Measurements from ENCODE around the gene INPP1. TPM values are rescaled to one million over a fixed set of nuclear protein-coding genes. Genes with fewer than 3 reads are reported as not detected.
"Not testable (repeated sequence)": the region's sequence is repeated elsewhere in the genome, so short reads cannot be mapped to it uniquely, and the experiment has no call there.

Gene INPP1
- total RNA-seq, 1 donor from 2014 or later, result 27.6 TPM

GRCh38 chr2:190333395-190333794, 10.0 kb upstream of the INPP1 start:
- DNase-seq (ENCODE audit: low spot score), result no peak

GRCh38 chr2:190333928-190334327, 9.5 kb upstream of the INPP1 start:
- no peak for DNase-seq (ENCODE audit: low spot score)

GRCh38 chr2:190334479-190335224, 8.7 kb upstream of the INPP1 start:
- no peak for DNase-seq (ENCODE audit: low spot score)

GRCh38 chr2:190335225-190335559, 8.2 kb upstream of the INPP1 start:
- DNase-seq (ENCODE audit: low spot score), result no peak

- DNase-seq (ENCODE audit: low spot score), result not testable (repeated sequence)
Observed at GRCh38 chr2:190335584-190335983, 7.8 kb upstream of the INPP1 start.

GRCh38 chr2:190336420-190336819, 7.0 kb upstream of the INPP1 start:
- DNase-seq (ENCODE audit: low spot score), result no peak

- DNase-seq (ENCODE audit: low spot score), result no peak
Observed at GRCh38 chr2:190338453-190338852, 4.9 kb upstream of the INPP1 start.

GRCh38 chr2:190339394-190339793, 4.0 kb upstream of the INPP1 start:
- DNase-seq (ENCODE audit: low spot score), result no peak

GRCh38 chr2:190340369-190340768, 3.0 kb upstream of the INPP1 start:
- DNase-seq (ENCODE audit: low spot score), result no peak

GRCh38 chr2:190342611-190343010, 778 bp upstream of the INPP1 start:
- no peak for DNase-seq (ENCODE audit: low spot score)

- no peak for DNase-seq (ENCODE audit: low spot score)
Observed at GRCh38 chr2:190343089-190343535, 277 bp upstream of the INPP1 start.

- DNase-seq (ENCODE audit: low spot score), result no peak
Observed at GRCh38 chr2:190344276-190344827, 963 bp downstream of the INPP1 start.

- DNase-seq (ENCODE audit: low spot score), result no peak
Observed at GRCh38 chr2:190350371-190350770, 7.0 kb downstream of the INPP1 start.

GRCh38 chr2:190351955-190352354, 8.6 kb downstream of the INPP1 start:
- no peak for DNase-seq (ENCODE audit: low spot score)

GRCh38 chr2:190352668-190353536, 9.5 kb downstream of the INPP1 start:
- no peak for DNase-seq (ENCODE audit: low spot score)

GRCh38 chr2:190353537-190353899, 10.1 kb downstream of the INPP1 start:
- DNase-seq (ENCODE audit: low spot score), result no peak

GRCh38 chr2:190354003-190354690, 10.8 kb downstream of the INPP1 start:
- no peak for DNase-seq (ENCODE audit: low spot score)

GRCh38 chr2:190355968-190356644, 12.7 kb downstream of the INPP1 start:
- no peak for DNase-seq (ENCODE audit: low spot score)

GRCh38 chr2:190357600-190357999, 14.2 kb downstream of the INPP1 start:
- DNase-seq (ENCODE audit: low spot score), result no peak

- DNase-seq (ENCODE audit: low spot score), result not testable (repeated sequence)
Observed at GRCh38 chr2:190358655-190359448, 15.5 kb downstream of the INPP1 start.
